Amniotic epithelial cell (primary cell): ENCODE data around the gene MZF1.
A peak's percentile ranks its signal among the peaks of the same experiment; 100 is the strongest.
"Not testable (repeated sequence)": the region's sequence is repeated elsewhere in the genome, so short reads cannot be mapped to it uniquely, and the experiment has no call there.

ENCODE experiments used
- DNase-seq: peaks from one replicate; pipeline ENCODE4 v3.0.0-alpha.2; 2010; ENCODE audit warnings: low read depth

The MZF1 gene

GRCh38 chr19:58572818-58573657 is at the start of gene MZF1:
Gene MZF1, minus strand, starts transcription at chr19:58573335. Its CDS starts 1,946 bp downstream, at chr19:58571389.
- DNase-seq, result peak; percentile 100

- DNase-seq, result not testable (repeated sequence)
Observed at GRCh38 chr19:58607213-58607612, 34.1 kb upstream of the MZF1 start.

- not testable (repeated sequence) for DNase-seq
Observed at GRCh38 chr19:58606251-58606896, 33.2 kb upstream of the MZF1 start.

GRCh38 chr19:58586133-58586765 is 13.1 kb upstream of the MZF1 start:
- no peak for DNase-seq

GRCh38 chr19:58585442-58586132 is 12.5 kb upstream of the MZF1 start:
- no peak for DNase-seq

GRCh38 chr19:58584498-58585441 is 11.6 kb upstream of the MZF1 start:
- DNase-seq, result no peak

- no peak for DNase-seq
Observed at GRCh38 chr19:58582985-58583384, 9.8 kb upstream of the MZF1 start.

- DNase-seq, result peak; percentile 88
Observed at GRCh38 chr19:58581227-58582141, 8.3 kb upstream of the MZF1 start.

- DNase-seq, result no peak
Observed at GRCh38 chr19:58579473-58580142, 6.5 kb upstream of the MZF1 start.

GRCh38 chr19:58578012-58578925 is 5.1 kb upstream of the MZF1 start:
- no peak for DNase-seq

GRCh38 chr19:58577581-58577980 is 4.4 kb upstream of the MZF1 start:
- not testable (repeated sequence) for DNase-seq

- peak; percentile 86 for DNase-seq
Observed at GRCh38 chr19:58575183-58576041, 2.3 kb upstream of the MZF1 start.

GRCh38 chr19:58573658-58574164 is 576 bp upstream of the MZF1 start:
- no peak for DNase-seq

GRCh38 chr19:58572026-58572817 is 913 bp downstream of the MZF1 start:
- no peak for DNase-seq

- DNase-seq, result no peak
Observed at GRCh38 chr19:58571575-58571947, 1.6 kb downstream of the MZF1 start.
